ENCODE results near the gene MAP7. TPM values are rescaled to one million over a fixed set of nuclear protein-coding genes. Genes with fewer than 3 reads are reported as not detected.

Gene MAP7
- total RNA-seq, 1 donor from 2014 or later: 1.3 TPM

DNA sequence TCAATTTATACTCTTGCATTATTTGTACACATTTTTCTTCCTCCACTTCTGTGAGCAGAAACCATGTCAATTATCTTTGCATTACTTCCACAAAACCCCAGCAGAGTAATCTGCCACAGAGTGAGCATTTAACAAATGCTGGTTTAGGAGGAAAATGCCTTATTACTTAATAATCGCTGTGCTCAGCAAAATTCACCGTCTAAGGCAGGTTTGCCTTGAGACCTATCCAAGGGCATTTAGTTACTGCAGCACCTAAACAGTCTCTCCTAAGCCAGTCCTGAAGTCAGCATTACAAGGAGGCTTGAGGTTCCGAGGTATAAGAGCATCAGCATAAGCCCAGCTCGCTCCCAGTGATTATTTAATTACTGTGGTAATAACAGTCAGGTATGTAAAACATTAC lies 28.3 kb downstream of the MAP7 start:
- Mint-ChIP-seq H3K4me1 (peaks cover 15% of the 10 kb centered on the region), H3K9me3 (no peaks in the 10 kb centered on the region), H3K27me3 (ENCODE audit: low read depth) (peaks cover 19% of the 10 kb centered on the region), H3K27ac (ENCODE audit: unreplicated experiment) (no peak overlapping the region), H3K36me3 (ENCODE audit: low read depth) (no peaks in the 10 kb centered on the region), H3K4me3 (no peak overlapping the region)
- no peak for DNase-seq (ENCODE audit: low read depth, low spot score)
- TF ChIP-seq, protein P1, sequence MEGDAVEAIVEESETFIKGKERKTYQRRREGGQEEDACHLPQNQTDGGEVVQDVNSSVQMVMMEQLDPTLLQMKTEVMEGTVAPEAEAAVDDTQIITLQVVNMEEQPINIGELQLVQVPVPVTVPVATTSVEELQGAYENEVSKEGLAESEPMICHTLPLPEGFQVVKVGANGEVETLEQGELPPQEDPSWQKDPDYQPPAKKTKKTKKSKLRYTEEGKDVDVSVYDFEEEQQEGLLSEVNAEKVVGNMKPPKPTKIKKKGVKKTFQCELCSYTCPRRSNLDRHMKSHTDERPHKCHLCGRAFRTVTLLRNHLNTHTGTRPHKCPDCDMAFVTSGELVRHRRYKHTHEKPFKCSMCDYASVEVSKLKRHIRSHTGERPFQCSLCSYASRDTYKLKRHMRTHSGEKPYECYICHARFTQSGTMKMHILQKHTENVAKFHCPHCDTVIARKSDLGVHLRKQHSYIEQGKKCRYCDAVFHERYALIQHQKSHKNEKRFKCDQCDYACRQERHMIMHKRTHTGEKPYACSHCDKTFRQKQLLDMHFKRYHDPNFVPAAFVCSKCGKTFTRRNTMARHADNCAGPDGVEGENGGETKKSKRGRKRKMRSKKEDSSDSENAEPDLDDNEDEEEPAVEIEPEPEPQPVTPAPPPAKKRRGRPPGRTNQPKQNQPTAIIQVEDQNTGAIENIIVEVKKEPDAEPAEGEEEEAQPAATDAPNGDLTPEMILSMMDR (conservative IDR thresholded peaks at IDR 0.05): no peak

DNA sequence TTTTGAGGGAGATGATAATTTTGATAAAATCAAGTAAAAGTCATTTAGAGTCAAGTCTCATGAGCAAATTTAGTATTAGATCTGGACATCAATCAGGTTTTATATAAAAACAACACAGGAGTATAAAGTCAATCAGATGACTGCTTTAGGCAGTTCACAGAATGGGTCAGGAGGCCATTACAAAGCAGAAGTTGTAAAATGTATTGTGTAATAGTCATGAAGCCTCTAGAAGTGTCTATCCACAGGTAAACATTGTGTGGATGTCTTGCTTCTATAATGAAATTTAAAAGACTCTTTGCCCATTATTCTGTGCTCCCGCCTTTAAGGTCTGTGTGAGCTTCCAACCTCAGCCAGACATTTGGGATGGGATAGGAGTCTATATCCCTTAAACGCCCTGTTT lies 28.8 kb downstream of the MAP7 start:
- H3K36me3 Mint-ChIP-seq (ENCODE audit: low read depth): no peaks in the 10 kb centered on the region
- no peak overlapping the region for H3K27ac Mint-ChIP-seq (ENCODE audit: unreplicated experiment)
- peaks cover 16% of the 10 kb centered on the region for H3K27me3 Mint-ChIP-seq (ENCODE audit: low read depth)
- H3K9me3 Mint-ChIP-seq: no peaks in the 10 kb centered on the region
- no peak overlapping the region for H3K4me3 Mint-ChIP-seq
- no peak for DNase-seq (ENCODE audit: low read depth, low spot score)
- H3K4me1 Mint-ChIP-seq: peaks cover 11% of the 10 kb centered on the region
- TF ChIP-seq, protein P1 (conservative IDR thresholded peaks at IDR 0.05): no peak

DNA sequence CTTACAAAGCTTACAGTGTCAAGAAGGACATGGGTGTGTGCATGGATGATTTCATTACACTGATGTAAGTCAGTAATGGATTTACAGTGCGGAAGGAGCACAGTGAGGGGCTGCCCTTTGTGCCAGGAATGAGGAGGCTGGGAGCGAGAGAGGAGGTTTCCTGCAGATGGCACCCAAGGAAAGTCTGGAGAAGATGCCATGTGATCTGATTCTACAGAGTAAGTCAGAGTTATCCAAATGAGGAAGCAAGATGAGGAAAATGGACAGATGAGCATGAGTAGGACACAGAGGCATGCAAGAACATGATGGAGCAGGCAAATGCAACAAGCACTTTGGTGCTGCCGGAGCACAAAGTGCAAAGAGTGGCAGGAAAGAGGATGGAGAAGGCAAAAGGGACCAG lies 29.7 kb downstream of the MAP7 start:
- H3K36me3 Mint-ChIP-seq (ENCODE audit: low read depth): no peaks in the 10 kb centered on the region
- TF ChIP-seq, protein P1 (conservative IDR thresholded peaks at IDR 0.05): no peak
- no peaks in the 10 kb centered on the region for H3K9me3 Mint-ChIP-seq
- H3K4me1 Mint-ChIP-seq: peaks cover 6% of the 10 kb centered on the region
- H3K27me3 Mint-ChIP-seq (ENCODE audit: low read depth): peaks cover 12% of the 10 kb centered on the region
- DNase-seq (ENCODE audit: low read depth, low spot score): no peak
- peak overlapping the region; percentile 48 for H3K27ac Mint-ChIP-seq (ENCODE audit: unreplicated experiment)
- H3K4me3 Mint-ChIP-seq: no peak overlapping the region

DNA sequence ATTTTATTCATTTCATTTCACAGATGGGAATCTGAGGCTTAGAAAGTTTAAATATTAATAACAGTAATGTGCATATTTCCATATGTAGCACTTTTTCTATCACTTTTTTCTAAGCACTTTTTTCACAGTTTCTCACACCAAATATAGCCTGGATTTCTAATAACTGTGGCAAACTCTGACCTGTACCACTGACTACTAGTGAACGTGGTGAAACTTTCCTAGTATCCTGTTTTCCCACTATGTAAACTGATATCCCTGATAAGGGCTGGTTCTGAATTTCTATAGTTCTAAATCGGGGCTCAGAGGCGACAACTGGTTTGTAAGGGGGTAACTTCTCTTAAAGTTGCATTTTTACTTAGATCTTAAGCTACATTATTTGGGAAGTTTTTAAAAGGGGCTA lies 32.6 kb downstream of the MAP7 start:
- TF ChIP-seq, protein P1 (conservative IDR thresholded peaks at IDR 0.05): no peak
- no peaks in the 10 kb centered on the region for H3K36me3 Mint-ChIP-seq (ENCODE audit: low read depth)
- H3K4me3 Mint-ChIP-seq: no peak overlapping the region
- H3K27ac Mint-ChIP-seq (ENCODE audit: unreplicated experiment): no peak overlapping the region
- H3K27me3 Mint-ChIP-seq (ENCODE audit: low read depth): peaks cover 9% of the 10 kb centered on the region
- H3K9me3 Mint-ChIP-seq: peaks cover 3% of the 10 kb centered on the region
- no peaks in the 10 kb centered on the region for H3K4me1 Mint-ChIP-seq
- no peak for DNase-seq (ENCODE audit: low read depth, low spot score)

DNA sequence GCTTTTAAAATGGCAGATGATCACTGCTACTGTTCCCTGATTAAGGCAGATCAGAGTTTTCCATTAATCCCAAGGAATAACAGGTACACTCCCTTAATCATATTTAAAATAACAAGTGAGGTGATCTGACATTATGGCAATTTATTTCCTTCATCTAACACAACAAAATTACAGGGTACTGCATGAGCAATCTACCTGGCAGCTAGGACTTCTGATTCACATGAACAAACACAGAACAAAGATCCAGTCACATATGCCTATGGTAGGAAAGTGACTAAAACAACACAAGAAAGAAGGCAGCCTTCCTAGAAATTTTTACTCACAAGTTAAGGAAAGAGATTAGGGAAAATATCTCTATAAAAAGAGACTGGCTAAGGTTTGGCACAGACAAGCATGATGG lies 33.2 kb downstream of the MAP7 start:
- Mint-ChIP-seq H3K4me1 (no peaks in the 10 kb centered on the region), H3K36me3 (ENCODE audit: low read depth) (no peaks in the 10 kb centered on the region), H3K9me3 (peaks cover 3% of the 10 kb centered on the region), H3K27me3 (ENCODE audit: low read depth) (peaks cover 9% of the 10 kb centered on the region), H3K4me3 (no peak overlapping the region), H3K27ac (ENCODE audit: unreplicated experiment) (no peak overlapping the region)
- DNase-seq (ENCODE audit: low read depth, low spot score): no peak
- TF ChIP-seq, protein P1 (conservative IDR thresholded peaks at IDR 0.05): no peak

DNA sequence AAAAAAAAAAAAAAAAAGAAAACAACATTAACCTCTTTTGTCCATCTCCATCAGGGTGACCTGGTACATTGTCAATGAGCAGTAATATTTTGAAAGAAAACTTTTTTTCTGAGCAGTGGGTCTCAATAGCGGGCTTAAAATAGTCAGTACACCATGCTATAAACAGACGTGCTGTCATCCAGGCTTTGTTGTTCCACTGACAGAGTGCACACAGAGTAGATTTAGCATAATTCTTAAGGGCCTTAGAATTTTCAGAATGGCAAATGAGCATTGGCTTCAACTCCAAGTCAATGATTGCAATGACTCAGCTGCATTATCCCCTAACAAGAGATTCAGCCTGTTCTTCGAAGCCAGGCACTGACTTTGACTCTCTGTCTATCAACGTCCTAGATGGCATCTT lies 35.6 kb downstream of the MAP7 start:
- TF ChIP-seq, protein P1 (conservative IDR thresholded peaks at IDR 0.05): no peak
- no peaks in the 10 kb centered on the region for H3K27me3 Mint-ChIP-seq (ENCODE audit: low read depth)
- H3K9me3 Mint-ChIP-seq: peaks cover 3% of the 10 kb centered on the region
- H3K27ac Mint-ChIP-seq (ENCODE audit: unreplicated experiment): no peak overlapping the region
- H3K4me3 Mint-ChIP-seq: no peak overlapping the region
- H3K4me1 Mint-ChIP-seq: no peaks in the 10 kb centered on the region
- DNase-seq (ENCODE audit: low read depth, low spot score): no peak
- no peaks in the 10 kb centered on the region for H3K36me3 Mint-ChIP-seq (ENCODE audit: low read depth)
